Duodenal mucosa (tissue), 2 donors: ENCODE measurements around the gene FAM219A.

Source experiments
- H3K27ac ChIP-seq: one replicate; pipeline ENCODE4 v1.7.0; 2013; ENCODE audit warnings: low read depth, low read length
- H3K27me3 ChIP-seq, 2 donors: one replicate each; pipeline ENCODE4 v1.7.0; 2013; ENCODE audit warnings: low read length in 2 of 2, control low read depth in 1 of 2; ENCODE audit not compliant: insufficient read depth in 2 of 2, control insufficient read depth in 1 of 2
- H3K36me3 ChIP-seq, 2 donors: one replicate each; pipeline ENCODE4 v1.7.0; 2013; ENCODE audit warnings: low read length in 2 of 2, control low read depth in 1 of 2; ENCODE audit not compliant: insufficient read depth in 2 of 2, control insufficient read depth in 1 of 2
- H3K4me1 ChIP-seq, 2 donors: one replicate each; pipeline ENCODE4 v1.7.0; 2013; ENCODE audit warnings: low read length in 2 of 2, control low read depth in 1 of 2; ENCODE audit not compliant: insufficient read depth in 2 of 2, control insufficient read depth in 1 of 2
- H3K4me3 ChIP-seq, 2 donors: one replicate each; pipeline ENCODE4 v1.7.0; 2013; ENCODE audit warnings: low read length in 2 of 2, low read depth in 1 of 2
- H3K9ac ChIP-seq, 2 donors: one replicate each; pipeline ENCODE4 v1.7.0; 2013; ENCODE audit warnings: low read length in 2 of 2, low read depth in 1 of 2
- H3K9me3 ChIP-seq, 2 donors: one replicate each; pipeline ENCODE4 v1.7.0; 2013; ENCODE audit warnings: low read length in 2 of 2, control low read depth in 1 of 2; ENCODE audit not compliant: control insufficient read depth in 1 of 2

Gene FAM219A

DNA sequence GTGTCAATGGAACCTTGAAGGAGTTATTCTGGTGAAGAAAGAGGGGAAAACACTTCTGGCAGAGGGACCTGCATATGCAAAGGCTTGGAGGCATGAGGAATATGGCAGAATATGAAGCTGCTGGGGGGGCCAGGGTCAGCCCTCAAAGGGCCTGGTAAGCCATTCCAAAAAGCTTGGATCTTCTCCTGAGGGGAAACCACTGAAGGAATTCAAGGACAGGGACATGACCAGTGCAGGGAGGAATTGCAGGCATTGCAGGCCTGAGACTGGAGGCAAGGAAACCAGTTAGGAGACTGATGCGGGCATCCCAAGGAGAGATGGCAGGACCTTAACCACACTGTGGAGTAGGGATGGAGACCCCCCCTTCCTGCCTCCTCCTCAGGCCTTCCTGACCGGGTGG lies 43.0 kb upstream of the FAM219A start:
- no peak overlapping the region for H3K27ac ChIP-seq
- no peaks in the 10 kb centered on the region for H3K36me3 ChIP-seq
- no peak overlapping the region for H3K9ac ChIP-seq
- H3K4me3 ChIP-seq, result no peak overlapping the region
- H3K27me3 ChIP-seq, result no peaks in the 10 kb centered on the region
- no peaks in the 10 kb centered on the region for H3K4me1 ChIP-seq
- H3K9me3 ChIP-seq, result no peaks in the 10 kb centered on the region

DNA sequence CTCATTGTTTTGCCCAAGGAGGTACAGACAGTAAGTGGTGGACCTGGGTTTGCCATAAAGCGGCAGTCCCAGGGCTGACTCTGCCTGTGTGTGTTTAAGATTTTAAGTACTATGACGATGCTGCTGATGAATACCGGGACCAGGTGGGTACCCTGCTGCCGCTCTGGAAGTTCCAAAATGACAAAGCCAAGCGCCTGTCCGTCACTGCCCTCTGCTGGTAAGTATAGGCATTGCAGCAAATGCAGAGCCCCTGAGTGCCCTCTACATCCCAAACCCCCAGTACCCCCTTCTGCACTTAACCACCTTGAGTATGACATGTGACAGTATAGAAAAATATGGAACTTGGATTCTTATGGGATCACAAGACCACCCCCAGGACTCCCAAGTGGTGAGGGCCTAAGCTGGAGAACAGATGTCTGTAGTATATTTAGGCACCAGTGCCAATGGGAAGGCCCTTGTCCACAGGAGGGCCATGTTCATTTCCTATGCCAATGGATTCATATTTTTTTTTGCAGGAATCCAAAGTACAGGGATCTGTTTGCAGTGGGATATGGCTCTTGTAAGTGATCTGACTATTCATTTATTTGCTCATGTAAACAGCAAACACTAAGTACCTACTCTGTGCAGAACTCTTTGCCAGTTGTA lies 42.4 kb upstream of the FAM219A start:
- Histone ChIP-seq H3K4me1 (no peaks in the 10 kb centered on the region), H3K9ac (no peak overlapping the region), H3K36me3 (no peaks in the 10 kb centered on the region), H3K27ac (no peak overlapping the region), H3K4me3 (no peak overlapping the region), H3K27me3 (no peaks in the 10 kb centered on the region), H3K9me3 (no peaks in the 10 kb centered on the region)

DNA sequence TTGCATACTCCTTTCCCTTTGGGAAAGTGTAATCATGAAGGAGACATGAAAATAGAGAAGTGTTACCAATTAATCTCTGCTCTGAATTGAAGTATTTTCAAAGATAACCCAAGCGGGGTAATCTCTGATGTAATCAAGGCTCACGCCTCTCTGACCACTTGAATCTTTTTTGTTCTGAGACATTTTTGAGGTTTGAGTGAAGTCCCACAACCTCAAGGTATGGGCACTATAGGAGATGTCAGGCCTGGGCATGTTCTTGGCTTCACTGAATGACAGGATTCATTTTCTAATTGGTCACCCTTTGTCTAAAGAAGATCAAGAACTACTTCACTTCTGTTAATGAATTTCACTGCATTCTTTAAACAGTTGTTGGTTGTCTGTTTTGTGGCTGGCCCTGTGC lies 40.7 kb upstream of the FAM219A start:
- H3K36me3 ChIP-seq, result no peaks in the 10 kb centered on the region
- H3K4me3 ChIP-seq, result no peak overlapping the region
- no peaks in the 10 kb centered on the region for H3K4me1 ChIP-seq
- H3K27me3 ChIP-seq, result no peaks in the 10 kb centered on the region
- no peak overlapping the region for H3K27ac ChIP-seq
- H3K9ac ChIP-seq, result no peak overlapping the region
- H3K9me3 ChIP-seq, result no peaks in the 10 kb centered on the region

DNA sequence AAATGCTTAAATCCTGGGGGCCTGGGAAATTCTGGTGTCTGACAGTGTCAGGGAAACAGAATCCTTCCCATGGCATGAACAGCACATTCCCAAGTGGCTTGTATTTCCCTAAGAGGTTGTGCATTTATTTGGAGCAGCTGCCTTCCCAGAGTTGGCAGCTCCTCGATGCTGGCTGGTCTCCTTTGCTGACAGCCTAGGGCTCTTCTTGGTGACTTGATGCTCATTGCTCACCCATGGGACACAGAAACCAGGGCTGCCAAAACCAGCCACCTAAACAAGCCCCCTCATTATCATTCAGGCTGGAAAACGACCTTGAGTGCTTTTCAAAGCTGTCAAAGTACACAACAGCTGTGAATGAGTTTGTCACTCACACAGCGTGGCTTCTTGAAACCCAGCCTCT lies 40.2 kb upstream of the FAM219A start:
- no peak overlapping the region for H3K9ac ChIP-seq

DNA sequence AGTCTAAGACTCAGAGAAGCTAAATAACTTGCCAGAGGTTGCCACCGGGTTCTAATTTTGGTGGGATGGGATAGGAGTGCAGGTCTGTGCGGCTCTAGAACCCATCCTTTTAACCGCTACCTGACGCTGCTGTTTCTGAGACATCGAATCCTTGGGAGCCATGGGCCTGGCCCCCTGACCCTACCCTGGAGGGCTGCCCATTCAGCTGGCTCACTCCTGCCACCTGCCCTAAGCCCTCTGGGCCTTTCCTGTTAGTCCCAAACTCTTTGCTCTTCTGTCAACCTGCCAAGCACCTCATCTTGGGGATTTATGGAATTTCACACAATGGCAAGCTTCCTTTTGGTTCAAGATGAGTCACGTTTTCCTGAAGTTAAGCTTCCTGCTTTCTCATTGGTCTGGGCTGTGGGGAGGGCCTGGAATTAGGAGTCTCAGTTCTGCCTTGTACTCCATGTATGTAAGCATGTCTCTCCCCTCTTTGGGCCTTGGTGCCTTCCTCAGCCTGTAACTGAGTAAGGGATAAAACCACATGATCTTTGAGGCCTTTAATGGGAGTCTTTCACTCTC lies 37.9 kb upstream of the FAM219A start:
- H3K27me3 ChIP-seq, result no peaks in the 10 kb centered on the region
- H3K9me3 ChIP-seq, result no peaks in the 10 kb centered on the region
- no peaks in the 10 kb centered on the region for H3K4me1 ChIP-seq
- H3K36me3 ChIP-seq, result no peaks in the 10 kb centered on the region
- H3K9ac ChIP-seq, result no peak overlapping the region
- H3K4me3 ChIP-seq, result no peak overlapping the region
- no peak overlapping the region for H3K27ac ChIP-seq

More for the DNA sequence above, 40.2 kb upstream of the FAM219A start:
- no peaks in the 10 kb centered on the region for H3K9me3 ChIP-seq
- no peak overlapping the region for H3K4me3 ChIP-seq
- no peak overlapping the region for H3K27ac ChIP-seq
- no peaks in the 10 kb centered on the region for H3K27me3 ChIP-seq
- no peaks in the 10 kb centered on the region for H3K4me1 ChIP-seq
- H3K36me3 ChIP-seq, result no peaks in the 10 kb centered on the region

DNA sequence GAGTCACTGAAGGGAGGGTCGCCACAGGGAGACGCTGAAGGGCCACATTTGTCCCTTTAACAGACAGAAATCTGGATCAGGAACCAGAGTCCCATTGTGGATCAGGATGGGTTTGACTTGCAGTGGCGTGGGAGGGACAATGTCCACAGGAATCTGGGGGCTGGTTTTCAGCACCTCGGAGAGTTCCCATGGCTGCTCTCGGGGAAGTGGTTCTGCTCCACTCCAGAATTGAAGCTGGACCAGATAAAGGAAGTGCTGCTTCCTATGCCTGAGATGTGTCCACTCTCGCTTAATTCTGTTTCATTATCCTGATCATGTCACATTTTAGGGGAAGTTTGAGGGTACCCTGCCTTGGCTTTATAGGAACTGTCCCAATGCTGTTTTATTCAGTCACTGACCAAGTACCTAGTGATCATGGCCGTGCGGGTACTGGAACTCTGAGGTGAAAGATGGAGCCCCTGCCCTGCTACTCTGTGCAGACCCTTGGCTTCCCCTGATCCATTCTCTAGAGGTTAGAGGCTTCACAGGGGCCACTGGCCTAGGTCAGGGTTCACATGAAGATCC lies 35.7 kb upstream of the FAM219A start:
- Histone ChIP-seq H3K27ac (no peak overlapping the region), H3K9me3 (no peaks in the 10 kb centered on the region), H3K4me1 (no peaks in the 10 kb centered on the region), H3K9ac (no peak overlapping the region), H3K27me3 (peaks cover 0 to 4% of the 10 kb centered on the region in 2 donors), H3K4me3 (no peak overlapping the region), H3K36me3 (no peaks in the 10 kb centered on the region)

DNA sequence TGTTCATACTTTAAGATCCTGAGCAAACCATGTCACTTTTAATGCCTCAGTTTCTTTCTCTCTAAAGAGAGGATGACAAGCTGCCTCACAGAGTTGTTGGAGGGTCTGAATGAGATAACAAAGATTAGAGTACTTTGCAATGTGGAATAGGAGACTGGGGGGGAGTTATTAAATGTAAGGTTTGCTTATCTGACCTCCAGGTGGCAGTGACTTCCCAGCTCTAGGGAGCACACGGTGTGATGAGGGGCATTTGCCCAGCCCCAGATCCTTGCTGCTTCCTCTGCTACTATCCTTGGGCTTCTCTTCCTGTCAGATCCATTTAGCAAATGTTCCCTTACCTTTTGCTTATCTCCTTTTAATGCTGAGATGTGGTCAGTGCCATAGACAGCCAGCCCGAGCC lies 33.7 kb upstream of the FAM219A start:
- Histone ChIP-seq H3K9ac (no peak overlapping the region), H3K27me3 (peaks cover 4% of the 10 kb centered on the region in 2 donors), H3K9me3 (no peaks in the 10 kb centered on the region), H3K36me3 (no peaks in the 10 kb centered on the region), H3K4me1 (no peaks in the 10 kb centered on the region), H3K27ac (no peak overlapping the region), H3K4me3 (no peak overlapping the region)

DNA sequence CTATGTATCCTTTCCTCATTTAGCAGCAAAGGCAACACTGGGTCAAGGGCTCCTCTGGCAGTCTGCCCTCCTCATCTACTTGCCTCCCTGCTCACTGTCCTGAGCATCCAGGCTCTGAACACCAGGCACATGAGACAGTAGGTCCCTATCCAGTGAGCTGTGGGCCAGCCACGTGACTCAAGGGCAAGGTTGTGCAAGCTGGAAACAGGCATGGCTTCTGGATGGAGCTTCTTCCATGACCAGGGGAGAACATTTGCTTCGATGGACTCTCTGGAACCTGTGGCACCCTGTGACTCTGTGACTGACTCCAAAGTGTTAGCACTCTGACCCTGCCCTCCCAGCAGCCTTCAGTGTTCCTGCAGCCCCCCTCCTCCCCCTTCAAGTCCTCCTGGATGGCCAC lies 33.2 kb upstream of the FAM219A start:
- no peak overlapping the region for H3K4me3 ChIP-seq
- no peak overlapping the region for H3K27ac ChIP-seq
- H3K4me1 ChIP-seq, result no peaks in the 10 kb centered on the region
- no peaks in the 10 kb centered on the region for H3K9me3 ChIP-seq
- no peaks in the 10 kb centered on the region for H3K36me3 ChIP-seq
- H3K9ac ChIP-seq, result no peak overlapping the region
- H3K27me3 ChIP-seq, result peaks cover 4% of the 10 kb centered on the region in 2 donors

DNA sequence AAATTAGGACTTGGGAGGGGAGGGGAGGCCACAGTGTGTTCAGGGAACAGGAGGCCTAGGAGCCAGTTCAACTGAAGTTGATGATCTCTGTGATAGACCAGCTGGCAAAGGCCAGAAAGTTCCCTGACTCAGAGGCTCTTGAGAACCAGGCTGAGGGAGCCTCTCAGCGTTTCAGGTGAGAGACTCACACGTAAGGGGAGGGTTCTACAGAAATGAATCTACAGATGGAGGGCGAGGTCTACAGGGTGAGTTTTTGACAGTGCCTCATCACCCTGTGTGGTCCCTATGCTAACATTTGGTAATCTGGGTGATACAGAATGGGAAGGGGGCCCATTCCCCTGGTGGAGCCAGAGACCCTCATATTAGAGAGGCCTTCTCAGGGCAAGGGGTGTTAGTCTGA lies 32.4 kb upstream of the FAM219A start:
- no peaks in the 10 kb centered on the region for H3K9me3 ChIP-seq
- H3K4me1 ChIP-seq, result no peaks in the 10 kb centered on the region
- no peak overlapping the region for H3K27ac ChIP-seq
- H3K9ac ChIP-seq, result no peak overlapping the region
- no peaks in the 10 kb centered on the region for H3K36me3 ChIP-seq
- peaks cover 4% of the 10 kb centered on the region in 2 donors for H3K27me3 ChIP-seq
- no peak overlapping the region for H3K4me3 ChIP-seq

DNA sequence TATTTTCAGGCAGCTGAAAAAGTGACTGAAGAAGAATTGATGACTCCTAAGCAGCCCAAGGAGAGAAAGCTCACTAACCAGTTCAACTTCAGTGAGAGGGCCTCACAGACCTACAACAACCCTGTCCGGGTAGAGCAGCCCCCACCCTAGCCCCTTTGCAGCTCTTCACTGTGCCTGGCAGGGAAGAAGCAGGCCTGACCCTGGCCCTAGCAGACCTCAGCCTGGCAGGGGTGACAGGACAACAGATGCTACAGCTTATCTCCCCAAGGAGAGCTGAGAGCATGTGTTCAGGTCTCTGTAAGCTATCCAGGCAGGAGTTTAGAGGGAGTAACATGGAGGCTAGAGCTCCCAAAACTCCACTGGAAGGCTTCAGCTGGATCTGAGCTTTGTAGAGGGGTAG lies 32.0 kb upstream of the FAM219A start:
- no peak overlapping the region for H3K27ac ChIP-seq
- H3K4me1 ChIP-seq, result no peaks in the 10 kb centered on the region
- H3K9ac ChIP-seq, result no peak overlapping the region
- no peaks in the 10 kb centered on the region for H3K9me3 ChIP-seq
- no peaks in the 10 kb centered on the region for H3K36me3 ChIP-seq
- peaks cover 4% of the 10 kb centered on the region in 2 donors for H3K27me3 ChIP-seq
- H3K4me3 ChIP-seq, result no peak overlapping the region
